GM21515 (cell line): ENCODE data around the gene TNFAIP1.
"Not testable (repeated sequence)": the region's sequence is repeated elsewhere in the genome, so short reads cannot be mapped to it uniquely, and the experiment has no call there.

Source experiments
- ATAC-seq: cut with Tn5 transposase; IDR thresholded peaks from one replicate; pipeline ENCODE4 v1.9.1; 2021; ENCODE audit not compliant: unreplicated experiment

TNFAIP1 gene

GRCh38 chr17:28324267-28324745 is 11.3 kb upstream of the TNFAIP1 start:
- no peak for ATAC-seq

DNA sequence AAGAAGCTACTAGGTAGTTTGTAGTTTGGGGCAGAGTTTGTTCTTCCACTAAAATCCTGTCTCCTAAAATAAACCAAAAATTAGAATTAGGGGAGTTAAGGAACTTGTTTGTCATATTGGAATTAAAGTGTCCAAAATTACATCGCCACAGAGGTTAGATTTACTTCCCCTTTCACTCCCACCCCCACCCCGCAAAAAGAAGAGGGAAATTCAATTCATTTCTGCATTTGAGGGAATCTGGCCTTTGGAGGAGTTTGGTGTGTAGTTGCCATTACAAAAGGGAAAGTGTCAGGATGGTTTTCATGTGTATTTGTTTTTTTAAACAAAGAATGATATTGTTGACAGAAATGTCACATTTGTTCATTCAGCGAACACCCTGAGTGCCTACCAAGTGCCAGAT is 10.8 kb upstream of the TNFAIP1 start:
- no peak for ATAC-seq

- ATAC-seq, result no peak
These were observed 10.3 kb upstream of the TNFAIP1 start for GRCh38 chr17:28325211-28325610.

DNA sequence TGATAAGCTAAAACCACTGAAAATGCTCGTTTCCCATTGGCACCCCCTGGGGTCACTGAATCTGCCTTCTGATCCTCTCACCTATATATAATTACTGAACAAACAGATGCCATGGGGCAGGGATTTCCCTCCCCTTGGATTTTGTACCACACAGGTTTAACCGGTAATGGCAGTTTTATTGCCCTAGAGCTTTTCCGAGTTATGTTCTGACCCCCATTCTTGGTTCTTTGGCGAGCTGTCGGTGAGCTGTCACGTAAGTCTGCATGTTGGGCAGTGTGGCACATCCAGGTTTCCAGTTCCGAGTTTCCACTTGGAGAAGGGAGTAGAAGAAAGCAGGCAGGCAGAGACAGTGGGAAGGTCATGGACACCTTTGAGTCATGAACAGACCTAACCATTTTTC is 9.4 kb upstream of the TNFAIP1 start:
- ATAC-seq, result no peak

- ATAC-seq, result no peak
These were observed 8.4 kb upstream of the TNFAIP1 start for GRCh38 chr17:28327031-28327607.

DNA sequence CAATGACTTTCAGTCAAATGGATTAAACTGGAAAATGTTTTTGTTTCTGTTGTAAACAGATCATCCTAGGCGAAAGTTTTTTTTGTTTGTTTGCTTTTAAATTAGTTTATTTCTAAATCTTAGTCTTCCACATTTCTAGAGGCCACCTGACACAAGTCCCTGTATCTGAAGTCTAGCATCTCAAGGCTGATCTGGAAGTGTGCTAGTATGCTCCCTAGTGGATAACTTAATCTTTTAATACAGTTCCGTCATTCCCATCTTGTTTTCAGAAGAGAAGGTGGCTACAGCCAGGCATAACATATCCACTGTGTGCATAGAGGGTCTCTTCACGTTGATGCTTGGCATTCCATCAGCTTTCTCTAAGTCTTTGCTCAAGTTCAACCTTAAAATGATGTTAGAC is 7.9 kb upstream of the TNFAIP1 start:
- no peak for ATAC-seq

- ATAC-seq, result no peak
These were observed 7.2 kb upstream of the TNFAIP1 start for GRCh38 chr17:28328325-28328724.

- no peak for ATAC-seq
These were observed 4.9 kb upstream of the TNFAIP1 start for GRCh38 chr17:28330671-28331070.

DNA sequence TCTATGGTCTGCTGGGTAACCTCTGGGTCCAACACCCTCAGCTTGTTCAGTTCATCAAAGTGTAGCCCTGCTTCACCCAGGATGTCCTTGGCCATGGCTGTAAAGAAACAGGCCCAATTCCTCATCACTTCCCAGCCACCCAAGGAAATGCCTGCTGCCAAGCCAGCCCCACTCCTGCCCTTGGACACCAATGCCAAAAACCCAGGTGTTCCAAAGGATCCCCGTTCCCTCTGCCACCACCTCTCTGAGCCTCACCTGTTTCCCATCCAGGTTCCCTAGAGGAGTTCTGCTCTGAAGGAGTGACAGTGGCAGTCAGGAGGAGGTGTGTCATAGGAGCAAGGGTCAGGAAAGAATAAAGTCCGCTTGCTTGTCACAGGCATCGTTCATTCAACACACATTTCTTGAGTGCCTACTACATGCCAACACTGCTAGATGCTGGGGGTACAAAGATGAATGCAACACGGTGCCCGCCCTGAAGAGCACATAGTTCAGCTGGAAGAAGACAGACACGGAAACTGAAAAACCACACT is 3.6 kb upstream of the TNFAIP1 start:
- ATAC-seq, result no peak

GRCh38 chr17:28333083-28333746 is 2.3 kb upstream of the TNFAIP1 start:
- ATAC-seq, result no peak

GRCh38 chr17:28334171-28334570 is 1.4 kb upstream of the TNFAIP1 start:
- ATAC-seq, result no peak

DNA sequence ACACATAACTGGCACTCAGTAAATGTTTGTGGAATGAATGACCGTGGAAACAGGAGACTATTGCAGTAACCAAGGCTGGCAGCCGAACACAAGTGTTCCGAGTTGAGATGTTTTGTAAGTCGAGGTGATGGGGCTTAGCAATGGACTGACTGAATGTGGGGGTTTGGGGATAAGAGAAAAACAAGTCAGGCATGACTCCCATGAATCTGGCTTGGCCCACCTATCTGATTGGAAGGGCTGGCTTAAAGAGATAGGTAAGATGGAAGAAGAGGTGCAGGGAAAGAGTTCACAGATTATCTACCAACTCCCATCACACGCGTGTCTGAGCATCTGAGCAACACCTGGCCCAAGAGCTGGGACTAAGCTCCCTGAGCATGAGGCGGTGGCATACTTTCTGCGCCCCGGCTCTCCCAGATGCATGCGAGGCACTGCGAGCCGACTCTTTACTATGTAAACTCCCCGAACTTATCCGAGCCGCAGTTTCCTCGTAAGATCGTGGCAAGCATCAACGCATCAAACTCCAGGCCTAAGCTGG is 828 bp upstream of the TNFAIP1 start:
- no peak for ATAC-seq

- peak; percentile 1 for ATAC-seq
These were observed 654 bp downstream of the TNFAIP1 start for GRCh38 chr17:28335959-28336871.

GRCh38 chr17:28338056-28338768 is 2.7 kb downstream of the TNFAIP1 start:
- ATAC-seq, result no peak

- not testable (repeated sequence) for ATAC-seq
These were observed 3.2 kb downstream of the TNFAIP1 start for GRCh38 chr17:28338769-28339212.

DNA sequence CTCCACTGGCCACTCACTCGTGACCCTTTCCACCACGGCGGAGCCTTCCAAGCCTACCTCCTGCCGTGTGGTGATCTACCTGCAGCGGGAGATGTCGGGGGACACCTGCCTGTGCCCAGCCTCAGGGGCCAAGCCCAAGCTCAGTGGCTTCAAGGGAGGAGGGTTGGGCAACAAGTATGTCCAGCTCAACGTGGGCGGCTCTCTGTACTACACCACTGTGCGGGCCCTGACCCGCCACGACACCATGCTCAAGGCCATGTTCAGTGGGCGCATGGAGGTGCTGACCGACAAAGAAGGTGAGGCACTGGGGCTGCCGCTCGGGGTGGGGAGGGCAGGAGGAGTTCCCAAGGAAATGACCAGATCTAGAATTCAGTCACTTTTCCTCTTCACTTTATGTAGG is 3.9 kb downstream of the TNFAIP1 start:
- no peak for ATAC-seq

DNA sequence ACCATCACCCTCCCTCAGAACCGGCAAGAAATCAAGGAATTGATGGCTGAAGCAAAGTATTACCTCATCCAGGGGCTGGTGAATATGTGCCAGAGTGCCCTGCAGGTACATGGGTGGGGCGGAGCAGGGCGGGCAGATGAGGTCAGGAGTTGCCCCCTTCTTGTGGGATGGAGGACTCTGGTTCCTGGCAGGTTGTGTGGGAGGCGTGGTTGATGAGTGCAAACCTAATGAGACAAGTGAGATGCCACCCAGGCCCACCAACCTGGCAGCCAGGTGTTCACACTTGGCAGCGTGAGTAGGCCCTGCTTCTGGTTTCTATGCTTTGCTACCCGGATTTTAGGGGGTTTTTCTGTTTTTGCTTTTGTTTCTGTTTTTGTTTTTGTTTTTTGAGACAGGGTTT is 4.8 kb downstream of the TNFAIP1 start:
- no peak for ATAC-seq

GRCh38 chr17:28341516-28341915 is 6.0 kb downstream of the TNFAIP1 start:
- no peak for ATAC-seq

DNA sequence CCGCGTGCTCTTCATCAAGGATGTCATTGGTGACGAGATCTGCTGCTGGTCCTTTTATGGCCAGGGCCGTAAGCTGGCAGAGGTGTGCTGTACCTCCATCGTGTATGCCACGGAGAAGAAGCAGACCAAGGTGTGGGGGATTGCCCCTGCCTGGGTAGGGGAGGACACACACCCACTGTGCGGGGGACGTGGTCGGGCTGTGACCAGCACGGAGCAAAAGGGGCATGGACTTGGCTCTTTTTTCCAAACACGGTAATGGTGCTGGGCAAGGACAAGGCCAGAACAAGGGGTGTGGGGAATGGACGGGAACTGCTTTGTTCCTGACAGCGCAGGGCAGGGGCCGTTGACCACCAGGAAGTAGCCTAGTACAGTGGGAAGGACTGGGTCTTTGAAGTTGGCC is 6.8 kb downstream of the TNFAIP1 start:
- ATAC-seq, result no peak

DNA sequence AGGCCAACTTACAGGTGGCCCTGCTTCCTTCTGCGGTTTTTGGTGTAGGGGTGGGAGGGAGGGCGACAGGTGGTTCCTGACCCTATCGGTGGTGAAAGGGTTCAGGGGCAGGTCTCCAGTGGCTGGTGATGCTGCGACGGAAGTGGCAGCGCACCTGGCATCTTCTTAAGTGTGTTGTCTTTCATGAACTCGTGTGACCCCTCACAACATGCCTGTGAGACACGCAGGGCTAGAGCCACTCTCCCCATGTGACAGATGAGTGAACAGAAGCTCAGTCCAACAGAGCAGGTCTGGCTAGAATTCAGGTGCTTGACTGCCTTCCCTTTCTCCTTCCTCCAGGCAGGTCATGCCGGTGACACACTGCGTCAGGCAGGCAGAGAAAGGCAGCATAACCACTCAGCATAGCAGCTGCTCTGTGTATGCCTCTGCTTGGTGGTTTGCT is 8.0 kb downstream of the TNFAIP1 start:
- ATAC-seq, result no peak

DNA sequence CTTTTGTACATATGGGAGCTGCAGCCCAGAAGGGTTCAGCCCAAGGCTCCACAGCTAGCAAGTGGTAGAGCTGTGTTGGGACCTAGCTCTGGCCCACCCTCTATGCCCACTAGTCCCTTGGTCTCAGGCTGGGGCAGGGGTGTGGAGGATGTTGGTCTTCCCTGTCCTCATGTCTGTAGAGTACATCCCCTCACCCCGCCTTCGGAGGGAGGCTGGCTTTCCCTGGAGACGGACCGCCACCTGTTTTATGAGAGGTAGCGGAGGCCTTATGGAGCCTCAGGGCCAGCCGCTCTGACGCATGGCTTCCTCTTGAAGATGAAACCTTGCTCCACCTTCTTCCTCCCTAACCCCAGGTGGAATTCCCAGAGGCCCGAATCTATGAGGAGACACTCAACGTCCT is 8.4 kb downstream of the TNFAIP1 start:
- no peak for ATAC-seq
